MCF 10A (cell line): ENCODE measurements around the gene LDHD. TPM values are rescaled to one million over a fixed set of nuclear protein-coding genes. Genes with fewer than 3 reads are reported as not detected.

Experiments
- BruUV-seq: library from RNA; stranded (reverse); fragments of 400-500 nt; replicated peaks from 2 replicates; lab custom pipeline; 2021; lab: Mats Ljungman, UMichigan
- CTCF ChIA-PET: fragments of 300-600 bp; sonication (Branson Sonifier 250); formaldehyde crosslinking; extraction: SDS; loops from one replicate; lab custom pipeline; 2021; ENCODE audit warnings: antibody characterized with exemption, inconsistent platforms; lab: Yijun Ruan, JAX
- POLR2A ChIA-PET: fragments of 300-600, 350-650 bp; sonication (Branson Sonifier 250); formaldehyde crosslinking; extraction: SDS; loops from one replicate; lab custom pipeline; 2020; ENCODE audit warnings: antibody characterized with exemption, inconsistent platforms; lab: Yijun Ruan, JAX
- DNase-seq: peaks from one replicate; pipeline ENCODE4 v3.0.0-alpha.2; 2018; ENCODE audit not compliant: unreplicated experiment
- H3K27ac Mint-ChIP-seq: one replicate; pipeline ENCODE4 v1.8.0; 2022; ENCODE audit warnings: mild to moderate bottlenecking, low read depth, mixed read lengths; ENCODE audit not compliant: unreplicated experiment
- H3K27me3 Mint-ChIP-seq: one replicate; pipeline ENCODE4 v1.8.0; 2022; ENCODE audit warnings: mixed read lengths; ENCODE audit not compliant: insufficient read depth, unreplicated experiment
- H3K36me3 Mint-ChIP-seq: one replicate; pipeline ENCODE4 v1.8.0; 2022; ENCODE audit warnings: mild to moderate bottlenecking, moderate library complexity, mixed read lengths; ENCODE audit not compliant: insufficient read depth, unreplicated experiment
- H3K4me1 Mint-ChIP-seq: one replicate; pipeline ENCODE4 v1.8.0; 2022; ENCODE audit warnings: mixed read lengths; ENCODE audit not compliant: insufficient read depth, unreplicated experiment
- H3K4me3 Mint-ChIP-seq: one replicate; pipeline ENCODE4 v1.8.0; 2022; ENCODE audit warnings: mild to moderate bottlenecking, moderate library complexity, mixed read lengths; ENCODE audit not compliant: unreplicated experiment
- H3K9me3 Mint-ChIP-seq: one replicate; pipeline ENCODE4 v1.8.0; 2022; ENCODE audit warnings: mixed read lengths; ENCODE audit not compliant: unreplicated experiment
- intact Hi-C: fragments of 100-400 bp; cut with micrococcal nuclease; formaldehyde crosslinking; loops from 2 replicates; pipeline ENCODE4 v1.14.1; 2022
- total RNA-seq: library from RNA; stranded (reverse); gene quantifications from 2 replicates; pipeline ENCODE4 v1.2.3, GENCODE V29; 2022
- TF ChIP-seq, protein P1 (sequence below): fragments of 200-600 bp; IDR thresholded peaks from one replicate; pipeline ENCODE4 v1.8.0; 2022; ENCODE audit warnings: antibody characterized with exemption, mild to moderate bottlenecking; ENCODE audit not compliant: unreplicated experiment

Gene LDHD
- total RNA-seq, 1 experiment from 2014 or later = 0.30 TPM

DNA sequence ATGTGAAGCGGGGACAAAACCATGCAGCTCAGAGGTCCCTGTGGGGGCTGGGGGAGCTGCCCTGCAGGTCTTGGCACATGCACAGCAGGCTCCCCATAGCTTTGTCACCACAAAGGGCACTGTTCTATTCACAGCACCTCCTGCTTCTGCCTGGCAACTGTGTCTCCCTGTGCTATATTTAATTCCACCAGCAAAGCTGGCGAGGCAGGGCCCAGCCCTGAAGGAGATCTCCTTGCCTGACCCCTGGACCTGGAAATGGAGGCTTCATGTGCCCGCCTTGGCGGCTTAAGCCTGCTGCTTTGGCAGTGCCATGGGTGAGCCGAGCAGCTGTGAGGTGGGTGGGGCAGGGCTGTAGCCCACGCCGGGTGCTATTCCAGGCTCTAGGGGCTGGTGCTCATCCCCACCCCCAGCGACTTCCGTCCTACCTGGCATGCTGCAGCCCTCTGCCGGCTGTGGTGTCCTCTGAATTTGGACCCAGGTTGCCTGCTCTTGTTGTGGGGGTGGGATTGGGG lies 6.8 kb downstream of the LDHD start:
- no TSS peak for BruUV-seq
- no peaks in the 10 kb centered on the region for H3K27me3 Mint-ChIP-seq
- peak overlapping the region; percentile 67 for H3K4me3 Mint-ChIP-seq
- peaks cover 29% of the 10 kb centered on the region for H3K4me1 Mint-ChIP-seq
- peaks cover 13% of the 10 kb centered on the region for H3K36me3 Mint-ChIP-seq
- CTCF ChIA-PET = interaction anchor here (0.7 to 6.3 kb wide), 12 partner anchors 8 to 295 kb away, joined by 3 to 199 read pairs (median 10); partner anchors contain the start of gene ZNRF1
- POLR2A ChIA-PET = interaction anchor here (0.6 to 4.4 kb wide), 12 partner anchors 10 to 738 kb away, joined by 3 to 71 read pairs (median 6); partner anchors contain the start of genes WDR59, ZFP1 and ZNRF1
- peak; percentile 29 for DNase-seq
- no peaks in the 10 kb centered on the region for H3K9me3 Mint-ChIP-seq
- intact Hi-C loops = loop anchor here (2.0 kb wide), 1 partner anchor 297 kb away; no protein-coding TSS in a partner anchor
- TF ChIP-seq, protein P1, sequence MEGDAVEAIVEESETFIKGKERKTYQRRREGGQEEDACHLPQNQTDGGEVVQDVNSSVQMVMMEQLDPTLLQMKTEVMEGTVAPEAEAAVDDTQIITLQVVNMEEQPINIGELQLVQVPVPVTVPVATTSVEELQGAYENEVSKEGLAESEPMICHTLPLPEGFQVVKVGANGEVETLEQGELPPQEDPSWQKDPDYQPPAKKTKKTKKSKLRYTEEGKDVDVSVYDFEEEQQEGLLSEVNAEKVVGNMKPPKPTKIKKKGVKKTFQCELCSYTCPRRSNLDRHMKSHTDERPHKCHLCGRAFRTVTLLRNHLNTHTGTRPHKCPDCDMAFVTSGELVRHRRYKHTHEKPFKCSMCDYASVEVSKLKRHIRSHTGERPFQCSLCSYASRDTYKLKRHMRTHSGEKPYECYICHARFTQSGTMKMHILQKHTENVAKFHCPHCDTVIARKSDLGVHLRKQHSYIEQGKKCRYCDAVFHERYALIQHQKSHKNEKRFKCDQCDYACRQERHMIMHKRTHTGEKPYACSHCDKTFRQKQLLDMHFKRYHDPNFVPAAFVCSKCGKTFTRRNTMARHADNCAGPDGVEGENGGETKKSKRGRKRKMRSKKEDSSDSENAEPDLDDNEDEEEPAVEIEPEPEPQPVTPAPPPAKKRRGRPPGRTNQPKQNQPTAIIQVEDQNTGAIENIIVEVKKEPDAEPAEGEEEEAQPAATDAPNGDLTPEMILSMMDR = no peak
- H3K27ac Mint-ChIP-seq = peak overlapping the region; percentile 76

- H3K4me3 Mint-ChIP-seq = peak overlapping the region; percentile 61
- BruUV-seq = no TSS peak
- no peaks in the 10 kb centered on the region for H3K27me3 Mint-ChIP-seq
- TF ChIP-seq, protein P1 = no peak
- H3K9me3 Mint-ChIP-seq = peaks cover 4% of the 10 kb centered on the region
- peak overlapping the region; percentile 76 for H3K27ac Mint-ChIP-seq
- peaks cover 29% of the 10 kb centered on the region for H3K4me1 Mint-ChIP-seq
- intact Hi-C loops = no loop called here
- ChIA-PET CTCF (interaction anchor here (0.8 to 6.3 kb wide), 12 partner anchors 7 to 294 kb away, joined by 3 to 199 read pairs (median 8); partner anchors contain the start of gene ZNRF1), POLR2A (interaction anchor here (0.6 to 4.4 kb wide), 13 partner anchors 11 to 737 kb away, joined by 3 to 71 read pairs (median 6); partner anchors contain the start of genes WDR59, ZFP1 and ZNRF1)
- peaks cover 13% of the 10 kb centered on the region for H3K36me3 Mint-ChIP-seq
- DNase-seq = peak; percentile 99
These were observed 7.5 kb downstream of the LDHD start for GRCh38 chr16:75108792-75109731.

DNA sequence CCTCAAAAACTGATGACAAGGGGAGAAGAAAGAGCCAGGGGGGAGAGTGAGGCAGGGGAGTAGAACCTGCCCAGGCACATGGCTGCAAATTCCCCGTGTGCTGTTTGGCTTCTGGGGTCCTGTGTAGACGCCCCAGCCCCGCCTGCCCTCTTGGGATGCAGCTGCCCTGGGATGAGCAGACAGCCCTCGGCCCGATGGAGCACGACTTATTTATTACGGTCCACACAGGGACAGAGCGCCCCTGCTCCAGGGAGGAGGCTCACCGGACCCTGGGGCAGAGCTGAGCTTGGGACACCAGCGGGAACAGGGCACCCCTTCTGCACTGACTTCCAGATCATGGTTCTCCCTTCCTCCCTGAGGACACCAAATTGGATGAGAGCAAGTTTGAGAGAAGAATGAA lies 9.1 kb downstream of the LDHD start:
- Mint-ChIP-seq H3K4me1 (peaks cover 29% of the 10 kb centered on the region), H3K36me3 (peaks cover 7% of the 10 kb centered on the region), H3K4me3 (no peak overlapping the region), H3K27me3 (no peaks in the 10 kb centered on the region), H3K9me3 (peaks cover 7% of the 10 kb centered on the region), H3K27ac (peak overlapping the region; percentile 11)
- TF ChIP-seq, protein P1 = no peak
- intact Hi-C loops = no loop called here
- BruUV-seq = no TSS peak
- CTCF ChIA-PET = interaction anchor here (0.6 to 1.2 kb wide), 3 partner anchors 18 to 360 kb away, joined by 3 read pairs; no protein-coding TSS in a partner anchor
- no peak for DNase-seq
- POLR2A ChIA-PET = interaction anchor here (2.1 to 4.4 kb wide), 2 partner anchors 90 to 95 kb away, joined by 6 to 65 read pairs; no protein-coding TSS in a partner anchor
